IgD-negative memory B cell (primary cell): ENCODE results near the gene CARNS1. TPM values are rescaled to one million over a fixed set of nuclear protein-coding genes. Genes with fewer than 3 reads are reported as not detected.

ENCODE experiments used
- H3K27ac Mint-ChIP-seq, 3 donors: one replicate each; pipeline ENCODE4 v1.8.0; 2020 to 2022; ENCODE audit warnings: mild to moderate bottlenecking in 3 of 3, mixed read lengths in 3 of 3, moderate library complexity in 1 of 3
- H3K27me3 Mint-ChIP-seq: one replicate; pipeline ENCODE4 v1.8.0; 2021; ENCODE audit warnings: mixed read lengths
- H3K36me3 Mint-ChIP-seq: one replicate; pipeline ENCODE4 v1.8.0; 2020; ENCODE audit warnings: mild to moderate bottlenecking, mixed read lengths
- H3K4me1 Mint-ChIP-seq, 3 donors: one replicate each; pipeline ENCODE4 v1.8.0; 2020 to 2022; ENCODE audit warnings: mixed read lengths in 3 of 3, mild to moderate bottlenecking in 1 of 3
- H3K4me3 Mint-ChIP-seq, 4 donors: one replicate each; pipeline ENCODE4 v1.8.0; 2020 to 2022; ENCODE audit warnings: mild to moderate bottlenecking in 4 of 4, mixed read lengths in 4 of 4, moderate library complexity in 3 of 4
- H3K9me3 Mint-ChIP-seq, 3 donors: one replicate each; pipeline ENCODE4 v1.8.0; 2020 to 2021; ENCODE audit warnings: mixed read lengths in 3 of 3, mild to moderate bottlenecking in 1 of 3
- polyA plus RNA-seq: library from polyadenylated mRNA; unstranded; fragments of 300-500 nt; fragmentation: Illumina TruSeq; gene quantifications from one replicate; pipeline ENCODE4 v1.2.3, GENCODE V29; 2021

CARNS1 gene
- polyA plus RNA-seq, 1 donor from 2014 or later = 2.4 TPM

- Mint-ChIP-seq H3K4me1 (peaks cover 12 to 18% (median 17%) of the 10 kb centered on the region in 3 donors), H3K27ac (peak overlapping the region; percentile 19 to 97 (median 54)), H3K4me3 (peak overlapping the region in 3 of 4 donors; percentile 12 to 92 (median 82)), H3K27me3 (no peaks in the 10 kb centered on the region), H3K9me3 (no peaks in the 10 kb centered on the region), H3K36me3 (peaks cover 2% of the 10 kb centered on the region)
Measured at GRCh38 chr11:67382276-67383136, 33.0 kb upstream of the CARNS1 start.

- Mint-ChIP-seq H3K4me1 (peaks cover 22 to 27% (median 26%) of the 10 kb centered on the region in 3 donors), H3K4me3 (no peak overlapping the region), H3K9me3 (no peaks in the 10 kb centered on the region), H3K27me3 (no peaks in the 10 kb centered on the region), H3K36me3 (peaks cover 2% of the 10 kb centered on the region), H3K27ac (no peak overlapping the region)
Measured at GRCh38 chr11:67384851-67385366, 30.6 kb upstream of the CARNS1 start.

- no peaks in the 10 kb centered on the region for H3K9me3 Mint-ChIP-seq
- no peaks in the 10 kb centered on the region for H3K27me3 Mint-ChIP-seq
- H3K36me3 Mint-ChIP-seq = no peaks in the 10 kb centered on the region
- H3K4me1 Mint-ChIP-seq = peaks cover 16 to 21% (median 18%) of the 10 kb centered on the region in 3 donors
- peak overlapping the region in 1 of 4 donors; percentile 38 for H3K4me3 Mint-ChIP-seq
- H3K27ac Mint-ChIP-seq = peak overlapping the region in 1 of 3 donors; percentile 46
Measured at GRCh38 chr11:67387069-67387468, 28.4 kb upstream of the CARNS1 start.

GRCh38 chr11:67387518-67387917 lies 28.0 kb upstream of the CARNS1 start:
- no peaks in the 10 kb centered on the region for H3K9me3 Mint-ChIP-seq
- H3K4me3 Mint-ChIP-seq = peak overlapping the region in 2 of 4 donors; percentile 28 to 38
- peaks cover 12 to 20% (median 18%) of the 10 kb centered on the region in 3 donors for H3K4me1 Mint-ChIP-seq
- H3K36me3 Mint-ChIP-seq = no peaks in the 10 kb centered on the region
- no peaks in the 10 kb centered on the region for H3K27me3 Mint-ChIP-seq
- H3K27ac Mint-ChIP-seq = peak overlapping the region in 1 of 3 donors; percentile 46

GRCh38 chr11:67389477-67389876 lies 26.0 kb upstream of the CARNS1 start:
- no peaks in the 10 kb centered on the region for H3K27me3 Mint-ChIP-seq
- H3K27ac Mint-ChIP-seq = peak overlapping the region; percentile 48 to 100 (median 60)
- no peaks in the 10 kb centered on the region for H3K36me3 Mint-ChIP-seq
- peaks cover 11 to 26% (median 26%) of the 10 kb centered on the region in 3 donors for H3K4me1 Mint-ChIP-seq
- peak overlapping the region; percentile 48 to 98 (median 89) for H3K4me3 Mint-ChIP-seq
- no peaks in the 10 kb centered on the region for H3K9me3 Mint-ChIP-seq

- Mint-ChIP-seq H3K4me1 (peaks cover 11 to 26% (median 26%) of the 10 kb centered on the region in 3 donors), H3K36me3 (no peaks in the 10 kb centered on the region), H3K4me3 (peak overlapping the region; percentile 74 to 95 (median 90)), H3K9me3 (no peaks in the 10 kb centered on the region), H3K27me3 (no peaks in the 10 kb centered on the region), H3K27ac (peak overlapping the region; percentile 80 to 91 (median 90))
Measured at GRCh38 chr11:67390947-67391303, 24.6 kb upstream of the CARNS1 start.

- Mint-ChIP-seq H3K4me1 (peaks cover 11 to 28% (median 26%) of the 10 kb centered on the region in 3 donors), H3K36me3 (no peaks in the 10 kb centered on the region), H3K9me3 (no peaks in the 10 kb centered on the region), H3K4me3 (peak within 1 kb of the TSS; percentile 74 to 95 (median 90)), H3K27me3 (no peaks in the 10 kb centered on the region), H3K27ac (peak within 1 kb of the TSS; percentile 80 to 91 (median 90))
Measured at GRCh38 chr11:67391304-67392182, 23.9 kb upstream of the CARNS1 start, which contains the start of gene RAD9A. TSS of gene RAD9A (plus strand) at chr11:67391986. CDS start at chr11:67392045, 59 bp downstream.

GRCh38 chr11:67392183-67392715 lies 23.2 kb upstream of the CARNS1 start:
- Mint-ChIP-seq H3K27me3 (no peaks in the 10 kb centered on the region), H3K9me3 (no peaks in the 10 kb centered on the region), H3K4me3 (peak overlapping the region; percentile 74 to 95 (median 90)), H3K4me1 (peaks cover 14 to 31% (median 31%) of the 10 kb centered on the region in 3 donors), H3K36me3 (no peaks in the 10 kb centered on the region), H3K27ac (peak overlapping the region; percentile 63 to 80 (median 73))

GRCh38 chr11:67393437-67393836 lies 22.0 kb upstream of the CARNS1 start:
- peak overlapping the region; percentile 44 to 95 (median 72) for H3K4me3 Mint-ChIP-seq
- H3K27me3 Mint-ChIP-seq = no peaks in the 10 kb centered on the region
- H3K9me3 Mint-ChIP-seq = no peaks in the 10 kb centered on the region
- H3K4me1 Mint-ChIP-seq = peaks cover 14 to 31% (median 30%) of the 10 kb centered on the region in 3 donors
- no peaks in the 10 kb centered on the region for H3K36me3 Mint-ChIP-seq
- peak overlapping the region in 1 of 3 donors; percentile 12 for H3K27ac Mint-ChIP-seq

GRCh38 chr11:67393990-67394389 lies 21.5 kb upstream of the CARNS1 start:
- H3K27ac Mint-ChIP-seq = peak overlapping the region; percentile 12 to 63 (median 57)
- H3K36me3 Mint-ChIP-seq = no peaks in the 10 kb centered on the region
- no peaks in the 10 kb centered on the region for H3K9me3 Mint-ChIP-seq
- peaks cover 12 to 31% (median 29%) of the 10 kb centered on the region in 3 donors for H3K4me1 Mint-ChIP-seq
- H3K4me3 Mint-ChIP-seq = peak overlapping the region; percentile 44 to 84 (median 72)
- no peaks in the 10 kb centered on the region for H3K27me3 Mint-ChIP-seq

- Mint-ChIP-seq H3K27me3 (no peaks in the 10 kb centered on the region), H3K4me3 (peak overlapping the region in 1 of 4 donors; percentile 70), H3K27ac (peak overlapping the region in 2 of 3 donors; percentile 14 to 88), H3K4me1 (peaks cover 6 to 29% (median 27%) of the 10 kb centered on the region in 3 donors), H3K36me3 (no peaks in the 10 kb centered on the region), H3K9me3 (no peaks in the 10 kb centered on the region)
Measured at GRCh38 chr11:67395555-67396258, 19.8 kb upstream of the CARNS1 start.

- peak overlapping the region in 1 of 3 donors; percentile 88 for H3K27ac Mint-ChIP-seq
Measured at GRCh38 chr11:67396259-67396581, 19.3 kb upstream of the CARNS1 start.

GRCh38 chr11:67396587-67397389 lies 18.7 kb upstream of the CARNS1 start:
- peaks cover 8 to 24% (median 23%) of the 10 kb centered on the region in 3 donors for H3K4me1 Mint-ChIP-seq

More at GRCh38 chr11:67396259-67396581, 19.3 kb upstream of the CARNS1 start:
- Mint-ChIP-seq H3K4me1 (peaks cover 8 to 25% (median 25%) of the 10 kb centered on the region in 3 donors), H3K27me3 (no peaks in the 10 kb centered on the region), H3K36me3 (no peaks in the 10 kb centered on the region), H3K9me3 (no peaks in the 10 kb centered on the region), H3K4me3 (no peak overlapping the region)

More at GRCh38 chr11:67396587-67397389, 18.7 kb upstream of the CARNS1 start:
- Mint-ChIP-seq H3K27ac (peak overlapping the region; percentile 80 to 88 (median 82)), H3K4me3 (peak overlapping the region in 3 of 4 donors; percentile 57 to 88 (median 81)), H3K9me3 (no peaks in the 10 kb centered on the region), H3K36me3 (no peaks in the 10 kb centered on the region), H3K27me3 (no peaks in the 10 kb centered on the region)
